KOPT-K1 (cell line): ENCODE results near the gene BAK1.
"Not testable (repeated sequence)": the region's sequence is repeated elsewhere in the genome, so short reads cannot be mapped to it uniquely, and the experiment has no call there.

Experiments used
- H3K27ac ChIP-seq: fragments of 200-600 bp; sonication (generic); 2 replicates; pipeline ENCODE4 v1.5.1; 2016; ENCODE audit warnings: antibody characterized with exemption, mild to moderate bottlenecking, low read depth, low read length; ENCODE audit not compliant: poor library complexity, severe bottlenecking
- H3K36me3 ChIP-seq: fragments of 200-600 bp; sonication (generic); 2 replicates; pipeline ENCODE4 v1.5.1; 2017; ENCODE audit warnings: antibody characterized with exemption, mild to moderate bottlenecking, low read length, moderate library complexity; ENCODE audit not compliant: insufficient read depth
- H3K9me3 ChIP-seq: fragments of 200-600 bp; sonication (generic); 2 replicates; pipeline ENCODE4 v1.5.1; 2017; ENCODE audit warnings: antibody characterized with exemption, low read length, mild to moderate bottlenecking; ENCODE audit not compliant: insufficient read depth, poor library complexity, severe bottlenecking

BAK1 gene

DNA sequence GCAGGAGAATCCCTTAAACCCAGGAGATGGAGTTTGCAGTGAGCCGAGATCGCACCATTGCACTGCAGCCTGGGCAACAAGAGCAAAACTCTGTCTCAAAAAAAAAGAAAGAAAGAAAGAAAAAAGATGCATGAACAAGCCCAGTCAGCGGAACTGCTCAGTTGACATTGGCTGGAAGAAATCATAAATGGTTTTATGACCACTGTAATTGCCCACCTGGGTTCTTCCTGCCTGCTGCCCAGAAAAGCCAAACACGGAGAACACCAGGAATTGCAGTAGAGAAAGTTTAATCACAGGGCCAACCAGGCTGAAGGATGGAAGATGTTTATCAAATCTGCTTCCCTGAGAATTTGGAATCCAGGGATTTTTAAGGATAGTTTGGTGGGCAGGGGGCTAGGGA is 22.7 kb downstream of the BAK1 start:
- no peak overlapping the region for H3K27ac ChIP-seq
- no peaks in the 10 kb centered on the region for H3K36me3 ChIP-seq
- H3K9me3 ChIP-seq = peaks cover 10% of the 10 kb centered on the region

DNA sequence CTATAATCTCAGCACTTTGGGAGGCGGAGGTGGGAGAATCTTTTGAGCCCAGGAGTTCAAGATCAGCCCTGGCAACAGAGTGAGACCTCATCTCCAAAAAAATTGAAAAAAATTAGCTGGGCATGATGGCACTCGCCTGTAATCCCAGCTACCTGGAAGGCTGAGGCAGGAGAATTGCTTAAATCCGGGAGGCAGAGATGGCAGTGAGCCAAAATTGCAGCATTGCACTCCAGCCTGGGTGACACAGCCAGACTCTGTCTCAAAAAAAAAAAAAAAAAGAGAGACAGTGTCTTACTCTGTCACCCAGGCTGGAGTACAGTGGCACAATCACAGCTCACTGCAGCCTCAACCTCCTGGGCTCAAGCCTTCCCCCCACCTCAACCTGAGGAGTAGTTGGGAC is 27.2 kb downstream of the BAK1 start:
- H3K9me3 ChIP-seq, H3K36me3 ChIP-seq, H3K27ac ChIP-seq: not testable (repeated sequence)

DNA sequence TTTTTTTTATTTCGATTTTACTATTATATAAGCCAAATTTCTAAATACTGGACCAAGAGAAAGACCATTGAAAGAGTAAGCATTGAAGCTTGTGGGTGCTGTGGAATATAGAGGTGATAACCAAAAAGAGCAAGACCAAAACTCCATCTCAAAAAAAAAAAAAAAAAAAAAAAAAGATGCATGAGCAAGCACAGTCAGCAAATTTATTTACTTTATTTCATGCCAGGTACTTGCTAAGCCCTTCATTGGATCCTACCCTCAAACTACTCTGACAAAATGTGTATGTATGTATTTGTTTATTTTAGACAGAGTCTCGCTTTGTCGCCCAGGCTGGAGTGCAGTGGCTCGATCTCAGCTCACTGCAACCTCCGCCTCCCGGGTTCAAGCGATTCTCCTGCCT is 27.8 kb downstream of the BAK1 start:
- no peak overlapping the region for H3K27ac ChIP-seq
- peaks cover under 1% of the 10 kb centered on the region for H3K9me3 ChIP-seq
- no peaks in the 10 kb centered on the region for H3K36me3 ChIP-seq

DNA sequence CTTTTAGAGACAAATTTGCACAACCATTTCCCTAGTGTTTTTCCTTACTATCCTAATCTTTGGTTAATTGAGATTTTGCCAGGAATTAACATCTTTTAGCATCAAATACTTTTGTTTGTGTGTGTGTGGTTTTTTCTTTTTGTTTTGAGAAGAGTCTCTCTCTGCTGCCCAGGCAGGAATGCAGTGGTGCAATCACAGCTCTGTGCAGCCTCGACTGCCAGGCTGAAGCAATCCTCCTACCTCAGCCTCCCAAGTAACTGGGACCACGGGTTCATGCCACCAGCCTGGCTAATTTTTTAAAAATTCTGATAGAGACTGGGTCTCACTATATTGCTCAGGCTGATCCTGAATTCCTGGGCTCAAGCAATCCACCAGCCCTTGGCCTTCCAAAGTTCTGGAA is 28.5 kb downstream of the BAK1 start:
- H3K27ac ChIP-seq = no peak overlapping the region
- no peaks in the 10 kb centered on the region for H3K36me3 ChIP-seq
- no peaks in the 10 kb centered on the region for H3K9me3 ChIP-seq

DNA sequence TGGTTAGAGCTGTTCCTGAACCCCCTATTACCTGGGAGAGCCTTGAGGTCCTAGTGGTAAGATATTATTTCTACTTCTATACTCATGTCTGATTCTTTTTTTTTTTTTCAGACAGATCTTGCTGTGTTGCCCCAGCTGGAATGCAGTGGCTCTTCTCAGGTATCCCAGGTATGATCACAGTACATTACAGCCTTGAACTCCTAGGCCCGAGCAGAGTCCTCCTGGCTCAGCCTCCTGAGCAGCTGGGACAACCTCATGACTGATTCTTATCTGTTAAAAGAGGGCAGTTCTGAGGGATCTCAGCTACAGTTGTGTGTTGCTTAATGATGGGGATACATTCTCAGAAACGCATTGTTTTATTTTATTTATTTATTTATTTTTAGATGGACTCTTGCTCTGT is 30.2 kb downstream of the BAK1 start:
- Histone ChIP-seq H3K9me3 (no peaks in the 10 kb centered on the region), H3K36me3 (no peaks in the 10 kb centered on the region), H3K27ac (no peak overlapping the region)

DNA sequence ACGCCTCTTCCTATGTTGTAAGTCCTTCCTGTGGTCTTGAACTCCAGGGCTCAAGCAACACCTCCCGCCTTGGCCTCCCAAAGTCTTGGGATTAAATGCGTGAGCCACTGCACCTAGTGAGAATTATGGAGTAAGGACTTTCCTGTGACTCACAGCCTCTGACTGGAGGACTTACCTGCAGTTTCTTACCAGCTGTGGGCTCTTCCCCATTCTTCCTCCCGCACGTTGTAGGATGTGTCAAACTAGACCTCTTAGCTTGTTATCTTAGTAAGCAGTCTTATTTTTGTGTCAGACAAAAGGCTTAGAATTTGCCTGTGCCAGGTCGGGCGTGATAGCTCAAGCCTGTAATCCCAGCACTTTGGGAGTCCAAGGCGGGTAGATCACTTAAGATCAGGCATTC is 30.9 kb downstream of the BAK1 start:
- Histone ChIP-seq H3K36me3 (no peaks in the 10 kb centered on the region), H3K27ac (no peak overlapping the region), H3K9me3 (no peaks in the 10 kb centered on the region)

DNA sequence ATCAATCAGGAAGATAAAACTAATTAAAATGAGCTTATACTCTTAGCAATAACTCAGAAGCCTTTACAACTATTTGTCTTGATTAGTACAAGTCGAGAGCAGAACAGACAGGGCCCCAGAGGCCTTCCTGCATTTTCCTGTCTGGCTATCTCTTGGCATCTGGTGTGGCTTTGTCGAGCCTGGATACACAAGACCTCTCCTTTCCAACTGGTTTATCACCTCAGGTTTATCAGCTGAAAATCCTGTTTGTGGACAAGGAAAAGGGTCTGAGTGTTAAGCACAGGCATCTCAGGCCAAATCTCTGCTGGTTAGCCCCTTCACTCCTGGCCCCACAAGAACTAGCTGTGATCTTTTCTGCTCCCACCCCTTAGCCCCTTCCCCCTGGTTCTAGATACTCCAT is 32.6 kb downstream of the BAK1 start:
- Histone ChIP-seq H3K9me3 (no peaks in the 10 kb centered on the region), H3K27ac (no peak overlapping the region), H3K36me3 (no peaks in the 10 kb centered on the region)

DNA sequence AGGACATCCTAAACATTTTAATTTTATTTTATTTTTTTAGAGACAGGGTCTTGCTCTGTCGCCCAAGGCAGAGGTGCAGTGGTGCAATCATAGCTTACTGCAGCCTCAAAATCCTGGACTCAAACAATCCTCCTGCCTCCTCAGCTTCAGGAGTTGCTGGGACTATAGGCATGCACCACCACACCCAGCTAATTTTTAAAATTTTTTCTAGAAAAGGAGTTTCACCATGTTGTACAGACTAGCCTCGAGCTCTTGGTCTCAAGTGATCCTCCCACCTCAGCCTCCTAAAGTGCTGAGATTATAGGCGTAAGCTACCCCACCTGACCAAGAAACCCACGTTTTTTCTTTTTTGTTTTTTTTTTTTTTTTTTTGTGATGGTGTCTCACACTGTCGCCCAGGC is 33.3 kb downstream of the BAK1 start:
- Histone ChIP-seq H3K9me3 (no peaks in the 10 kb centered on the region), H3K36me3 (no peaks in the 10 kb centered on the region), H3K27ac (no peak overlapping the region)

DNA sequence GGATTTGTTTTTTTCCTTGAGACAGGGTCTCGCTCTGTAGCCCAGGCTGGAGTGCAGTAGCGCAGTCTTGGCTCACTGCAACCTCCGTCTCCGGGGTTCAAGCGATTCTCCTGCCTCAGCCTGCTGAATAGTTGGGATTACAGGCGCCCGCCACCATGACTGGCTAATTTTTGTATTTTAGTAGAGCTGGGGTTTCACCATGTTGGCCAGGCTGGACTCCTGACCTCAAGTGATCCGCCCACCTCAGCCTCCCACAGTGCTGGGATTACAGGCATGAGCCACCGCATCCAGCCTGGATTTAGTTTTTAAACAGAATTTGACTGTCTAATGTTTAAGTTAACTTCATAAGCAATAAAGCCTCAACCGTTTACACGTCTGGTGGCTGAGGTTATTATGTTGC is 34.8 kb downstream of the BAK1 start:
- not testable (repeated sequence) for H3K36me3 ChIP-seq, H3K9me3 ChIP-seq, H3K27ac ChIP-seq

DNA sequence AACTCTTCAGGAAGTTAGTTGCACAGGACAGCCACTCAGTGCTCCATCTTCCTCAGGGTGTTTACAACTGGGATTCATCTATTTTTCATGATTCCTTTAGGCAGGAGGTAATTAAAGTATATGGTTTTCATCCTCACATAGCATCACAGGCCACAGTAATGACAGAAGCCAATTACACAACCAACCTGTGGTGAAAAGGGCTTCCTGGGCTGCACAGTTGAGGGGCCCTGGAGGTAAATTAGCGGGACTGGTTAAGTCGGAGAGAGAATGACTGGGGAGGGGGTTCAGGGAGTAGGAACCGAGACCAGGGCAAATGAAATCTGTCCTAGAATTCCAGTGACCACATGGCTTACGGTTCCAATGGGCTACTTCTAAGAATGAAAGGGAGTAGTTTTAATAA is 37.0 kb downstream of the BAK1 start:
- Histone ChIP-seq H3K27ac (no peak overlapping the region), H3K36me3 (no peaks in the 10 kb centered on the region), H3K9me3 (no peaks in the 10 kb centered on the region)

DNA sequence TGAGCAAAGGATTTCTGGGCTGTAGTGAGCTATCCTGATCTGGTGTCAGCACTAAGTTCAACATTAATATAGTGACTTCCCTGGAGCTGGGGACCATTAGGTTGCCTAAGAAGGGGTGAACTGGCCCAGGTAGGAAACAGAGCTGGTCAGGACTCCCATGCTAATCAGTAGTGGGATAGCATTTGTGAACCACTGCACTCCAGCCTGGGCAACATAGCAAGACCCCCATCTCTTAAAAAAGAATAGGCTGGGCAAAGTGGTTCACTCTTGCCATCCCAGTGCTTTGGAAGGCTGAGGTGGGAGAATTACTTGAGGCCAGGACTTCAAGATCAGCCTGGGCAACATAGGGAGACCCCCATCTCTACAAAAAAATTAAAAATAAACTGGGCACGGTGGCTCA is 39.3 kb downstream of the BAK1 start:
- Histone ChIP-seq H3K27ac (no peak overlapping the region), H3K9me3 (no peaks in the 10 kb centered on the region), H3K36me3 (no peaks in the 10 kb centered on the region)

DNA sequence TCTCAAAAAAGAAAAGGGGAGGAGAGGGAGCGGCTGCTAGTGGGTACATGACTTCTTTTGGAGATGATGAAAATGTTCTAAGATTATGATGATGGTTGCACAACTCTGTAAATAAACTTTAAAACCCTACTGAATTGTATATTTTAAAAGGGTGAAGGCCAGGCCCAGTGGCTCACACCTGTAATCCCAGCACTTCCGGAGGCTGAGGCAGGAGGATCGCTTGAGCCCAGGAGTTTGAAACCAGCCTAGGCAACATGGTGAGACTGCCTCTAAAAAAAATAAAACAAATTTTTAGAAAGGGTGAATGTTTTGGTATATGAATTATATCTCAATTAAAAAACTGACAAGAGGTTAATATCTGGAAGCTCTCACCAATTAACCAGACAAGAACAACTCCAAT is 45.4 kb downstream of the BAK1 start:
- Histone ChIP-seq H3K36me3 (no peaks in the 10 kb centered on the region), H3K9me3 (no peaks in the 10 kb centered on the region), H3K27ac (no peak overlapping the region)

DNA sequence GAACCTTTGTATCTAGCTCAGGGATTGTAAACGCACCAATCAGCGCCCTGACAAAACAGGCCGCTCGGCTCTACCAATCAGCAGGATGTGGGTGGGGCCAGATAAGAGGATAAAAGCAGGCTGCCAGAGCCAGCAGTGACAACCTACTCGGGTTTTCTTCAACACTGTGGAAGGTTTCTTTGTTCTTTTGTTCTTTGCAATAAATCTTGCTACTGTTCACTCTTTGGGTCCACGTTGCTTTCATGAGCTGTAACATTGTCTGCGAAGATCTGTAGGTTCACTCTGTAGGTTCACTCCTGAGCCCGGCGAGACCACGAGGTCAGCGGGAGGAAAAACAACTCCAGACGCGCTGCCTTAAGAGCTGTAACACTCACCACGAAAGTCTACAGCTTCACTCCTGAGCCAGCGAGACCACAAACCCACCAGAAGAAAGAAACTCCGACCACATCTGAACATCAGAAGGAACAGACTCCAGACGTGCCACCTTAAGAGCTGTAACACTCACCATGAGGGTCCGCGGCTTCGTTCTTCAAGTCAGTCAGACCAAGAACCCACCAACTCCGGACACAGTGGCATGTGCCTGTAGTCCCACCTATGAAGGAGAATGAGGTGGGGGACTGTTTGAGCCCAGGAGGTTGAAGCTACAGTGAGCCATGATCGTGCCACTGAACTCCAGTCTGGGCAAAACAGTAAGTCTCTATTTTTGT is 46.8 kb downstream of the BAK1 start:
- H3K36me3 ChIP-seq, H3K9me3 ChIP-seq: not testable (repeated sequence)
- H3K27ac ChIP-seq = peak overlapping the region; percentile 6

DNA sequence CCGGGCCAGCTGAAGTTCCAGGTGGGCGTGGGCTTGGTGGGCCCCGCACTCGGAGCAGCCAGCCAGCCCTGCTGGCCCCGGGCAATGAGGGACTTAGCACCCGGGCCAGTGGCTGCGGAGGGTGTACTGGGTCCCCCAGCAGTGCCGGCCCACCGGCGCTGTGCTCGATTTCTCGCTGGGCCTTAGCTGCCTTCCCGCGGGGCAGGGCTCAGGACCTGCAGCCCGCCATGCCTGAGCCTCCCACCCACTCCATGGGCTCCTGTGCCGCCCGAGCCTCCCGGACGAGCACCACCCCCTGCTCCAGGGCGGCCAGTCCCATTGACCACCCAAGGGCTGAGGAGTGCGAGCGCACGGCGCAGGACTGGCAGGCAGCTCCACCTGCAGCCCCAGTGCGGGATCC is 47.6 kb downstream of the BAK1 start:
- not testable (repeated sequence) for H3K27ac ChIP-seq, H3K36me3 ChIP-seq, H3K9me3 ChIP-seq

DNA sequence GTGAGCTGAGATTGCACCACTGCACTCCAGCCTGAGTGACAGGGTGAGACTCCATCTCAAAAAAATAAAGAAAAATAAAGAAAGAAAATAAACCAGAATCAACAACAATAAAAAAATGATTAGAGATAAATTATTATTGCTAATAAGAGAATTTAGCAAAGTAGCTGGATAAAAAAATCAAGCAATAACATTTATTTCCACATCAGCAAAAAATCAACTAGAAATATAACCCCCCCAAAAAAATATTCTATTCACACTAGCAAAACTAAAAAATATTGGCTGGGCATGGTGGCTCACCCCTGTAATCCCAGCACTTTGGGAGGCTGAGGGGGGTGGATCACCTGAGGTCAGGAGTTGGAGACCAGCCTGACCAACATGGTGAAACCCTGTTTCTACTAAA is 49.5 kb downstream of the BAK1 start:
- not testable (repeated sequence) for H3K36me3 ChIP-seq, H3K9me3 ChIP-seq, H3K27ac ChIP-seq
